Ishikawa (cell line): ENCODE measurements around the gene SDK2.

Source experiments
- CEBPB ChIP-seq: IDR thresholded peaks from 2 replicates; pipeline ENCODE4 v1.6.1; 2012
- CREB1 ChIP-seq: IDR thresholded peaks from 2 replicates; pipeline ENCODE4 v1.6.1; 2012; ENCODE audit warnings: low read depth
- EGR1 ChIP-seq: IDR thresholded peaks from 2 replicates; pipeline ENCODE4 v1.6.1; 2012
- EP300 ChIP-seq: IDR thresholded peaks from 2 replicates; pipeline ENCODE4 v1.6.1; 2012; ENCODE audit warnings: borderline replicate concordance
- FOXM1 ChIP-seq: IDR thresholded peaks from 2 replicates; pipeline ENCODE4 v1.6.1; 2012; ENCODE audit warnings: low read depth, borderline replicate concordance
- NFIC ChIP-seq: IDR thresholded peaks from 2 replicates; pipeline ENCODE4 v1.6.1; 2012
- RAD21 ChIP-seq: IDR thresholded peaks from 2 replicates; pipeline ENCODE4 v1.6.1; 2012; ENCODE audit warnings: low read depth
- REST ChIP-seq: IDR thresholded peaks from 2 replicates; pipeline ENCODE4 v1.6.1; 2012; ENCODE audit warnings: low read depth, mild to moderate bottlenecking
- TAF1 ChIP-seq: IDR thresholded peaks from 2 replicates; pipeline ENCODE4 v1.6.1; 2012; ENCODE audit warnings: low read depth, mild to moderate bottlenecking
- TCF12 ChIP-seq: IDR thresholded peaks from 2 replicates; pipeline ENCODE4 v1.6.1; 2012; ENCODE audit warnings: low read depth
- TEAD4 ChIP-seq: IDR thresholded peaks from 2 replicates; pipeline ENCODE4 v1.6.1; 2012
- YY1 ChIP-seq: IDR thresholded peaks from 2 replicates; pipeline ENCODE4 v1.6.1; 2012; ENCODE audit warnings: low read depth
- ZBTB7A ChIP-seq: IDR thresholded peaks from 2 replicates; pipeline ENCODE4 v1.6.1; 2012; ENCODE audit warnings: low read depth
- TF ChIP-seq, protein P1 (sequence below): IDR thresholded peaks from 2 replicates; pipeline ENCODE4 v1.6.1; 2012
- TF ChIP-seq, protein P2 (sequence below): IDR thresholded peaks from 2 replicates; pipeline ENCODE4 v1.6.1; 2012

Gene SDK2

GRCh38 chr17:73358668-73359067, 285.6 kb downstream of the SDK2 start:
- TF ChIP-seq EP300 (no peak), TCF12 (no peak), ZBTB7A (no peak), NFIC (no peak), YY1 (no peak), FOXM1 (no peak), CREB1 (no peak), TEAD4 (no peak), TAF1 (no peak), CEBPB (no peak), REST (no peak), RAD21 (no peak), EGR1 (no peak)
- TF ChIP-seq, protein P1, sequence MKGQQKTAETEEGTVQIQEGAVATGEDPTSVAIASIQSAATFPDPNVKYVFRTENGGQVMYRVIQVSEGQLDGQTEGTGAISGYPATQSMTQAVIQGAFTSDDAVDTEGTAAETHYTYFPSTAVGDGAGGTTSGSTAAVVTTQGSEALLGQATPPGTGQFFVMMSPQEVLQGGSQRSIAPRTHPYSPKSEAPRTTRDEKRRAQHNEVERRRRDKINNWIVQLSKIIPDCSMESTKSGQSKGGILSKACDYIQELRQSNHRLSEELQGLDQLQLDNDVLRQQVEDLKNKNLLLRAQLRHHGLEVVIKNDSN: no peak
- TF ChIP-seq, protein P2, sequence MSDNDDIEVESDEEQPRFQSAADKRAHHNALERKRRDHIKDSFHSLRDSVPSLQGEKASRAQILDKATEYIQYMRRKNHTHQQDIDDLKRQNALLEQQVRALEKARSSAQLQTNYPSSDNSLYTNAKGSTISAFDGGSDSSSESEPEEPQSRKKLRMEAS: no peak

DNA sequence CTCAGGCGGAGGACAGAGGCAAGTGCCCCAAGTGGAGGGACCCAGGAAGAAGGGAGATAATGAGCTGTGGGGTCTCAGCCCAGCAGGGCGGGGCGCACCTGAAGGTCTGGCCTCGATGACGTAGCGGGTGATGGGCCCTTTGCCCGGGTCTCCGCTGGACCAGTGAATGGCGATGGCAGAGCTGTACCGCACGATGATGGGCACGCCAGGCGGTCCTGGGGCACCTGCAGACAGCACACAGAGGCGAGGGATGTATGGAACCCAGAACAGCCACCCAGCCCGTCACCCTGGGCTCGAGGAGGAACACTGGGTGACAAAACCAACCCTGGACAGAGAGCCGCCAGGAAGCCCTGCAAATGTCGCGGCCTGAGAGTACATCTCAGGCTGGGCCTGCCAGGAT, 286.3 kb downstream of the SDK2 start:
- no peak for TF ChIP-seq YY1
- TF ChIP-seq, protein P1: no peak
- TF ChIP-seq EP300: no peak
- no peak for TF ChIP-seq EGR1
- no peak for TF ChIP-seq NFIC
- no peak for TF ChIP-seq TCF12
- TF ChIP-seq CEBPB: no peak

DNA sequence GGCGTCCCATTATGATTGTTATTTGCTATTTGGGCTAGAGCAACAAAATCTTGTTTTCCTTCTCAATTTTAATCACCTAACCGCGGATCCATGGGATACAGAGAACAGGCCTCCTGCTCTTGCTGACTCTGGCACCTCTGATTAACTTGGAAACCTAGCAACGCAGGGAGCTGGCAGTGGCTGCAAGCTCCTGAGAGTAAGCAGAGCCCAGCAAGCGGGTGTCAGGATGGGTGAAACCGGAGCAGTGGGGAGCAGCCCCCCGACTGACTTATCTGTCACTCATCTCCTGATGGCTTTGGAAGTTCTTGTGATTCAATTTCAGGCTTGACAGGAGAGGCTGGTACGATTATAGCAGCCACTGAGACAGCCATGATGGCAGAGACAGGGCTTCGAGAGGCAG, 286.9 kb downstream of the SDK2 start:
- no peak for TF ChIP-seq FOXM1
- TF ChIP-seq TCF12: no peak
- TF ChIP-seq NFIC: no peak
- TF ChIP-seq CREB1: no peak
- TF ChIP-seq, protein P2: no peak
- TF ChIP-seq CEBPB: no peak
- TF ChIP-seq, protein P1: no peak
- TF ChIP-seq EGR1: no peak
- no peak for TF ChIP-seq ZBTB7A

GRCh38 chr17:73356561-73357170, 287.6 kb downstream of the SDK2 start:
- no peak for TF ChIP-seq TEAD4
- no peak for TF ChIP-seq CEBPB
- no peak for TF ChIP-seq TCF12
- TF ChIP-seq EP300: no peak
- TF ChIP-seq RAD21: no peak
- no peak for TF ChIP-seq FOXM1
- TF ChIP-seq ZBTB7A: no peak
- no peak for TF ChIP-seq YY1
- TF ChIP-seq CREB1: no peak
- TF ChIP-seq, protein P1: no peak
- no peak for TF ChIP-seq TAF1
- no peak for TF ChIP-seq EGR1
- no peak for TF ChIP-seq NFIC
- TF ChIP-seq REST: no peak
- TF ChIP-seq, protein P2: no peak
